HCT116 (cell line): ENCODE measurements around the gene BRD2.

Experiments
- ZNF274 ChIP-seq: fragments of 200-500 bp; sonication (Bioruptor generic); IDR thresholded peaks from 2 replicates; pipeline ENCODE4 v1.6.1; 2014; ENCODE audit warnings: mild to moderate bottlenecking, low read depth, low read length, inconsistent platforms
- TF ChIP-seq, protein P1 (sequence below), 3 experiments: fragments of 200-600 bp in 1 of 3; sonication (generic) in 1 of 3; IDR thresholded peaks in 2 of 3; conservative IDR thresholded peaks in 1 of 3; 2 replicates each; pipeline ENCODE4 v1.5.1; 2012 to 2017; ENCODE audit warnings: low read depth in 2 of 3, low read length in 2 of 3, antibody characterized with exemption in 1 of 3, borderline replicate concordance in 1 of 3, control low read depth in 1 of 3, mild to moderate bottlenecking in 1 of 3, mixed read lengths in 1 of 3, mixed run types in 1 of 3, moderate library complexity in 1 of 3; ENCODE audit not compliant: insufficient read depth in 1 of 3

DNA sequence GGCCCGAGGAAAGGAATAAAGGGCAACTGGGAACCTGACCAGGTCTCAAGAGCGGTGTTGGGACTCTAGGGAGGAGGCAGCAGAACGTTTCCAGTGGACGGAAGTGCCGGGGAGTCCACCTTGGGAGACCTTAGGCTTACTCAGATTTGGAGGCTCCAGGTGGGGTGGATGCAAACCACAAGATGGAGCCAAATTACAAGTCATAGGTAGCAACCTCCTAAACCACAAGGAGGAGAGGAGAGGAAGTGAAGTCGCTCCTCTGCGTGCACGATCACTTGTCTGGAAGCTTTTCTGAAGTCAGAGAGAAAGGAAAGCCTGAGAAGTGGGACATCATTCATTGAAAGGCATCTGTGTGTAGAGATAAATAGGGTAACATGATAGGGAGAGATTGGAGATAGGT is 31.7 kb downstream of the BRD2 start:
- TF ChIP-seq, protein P1, sequence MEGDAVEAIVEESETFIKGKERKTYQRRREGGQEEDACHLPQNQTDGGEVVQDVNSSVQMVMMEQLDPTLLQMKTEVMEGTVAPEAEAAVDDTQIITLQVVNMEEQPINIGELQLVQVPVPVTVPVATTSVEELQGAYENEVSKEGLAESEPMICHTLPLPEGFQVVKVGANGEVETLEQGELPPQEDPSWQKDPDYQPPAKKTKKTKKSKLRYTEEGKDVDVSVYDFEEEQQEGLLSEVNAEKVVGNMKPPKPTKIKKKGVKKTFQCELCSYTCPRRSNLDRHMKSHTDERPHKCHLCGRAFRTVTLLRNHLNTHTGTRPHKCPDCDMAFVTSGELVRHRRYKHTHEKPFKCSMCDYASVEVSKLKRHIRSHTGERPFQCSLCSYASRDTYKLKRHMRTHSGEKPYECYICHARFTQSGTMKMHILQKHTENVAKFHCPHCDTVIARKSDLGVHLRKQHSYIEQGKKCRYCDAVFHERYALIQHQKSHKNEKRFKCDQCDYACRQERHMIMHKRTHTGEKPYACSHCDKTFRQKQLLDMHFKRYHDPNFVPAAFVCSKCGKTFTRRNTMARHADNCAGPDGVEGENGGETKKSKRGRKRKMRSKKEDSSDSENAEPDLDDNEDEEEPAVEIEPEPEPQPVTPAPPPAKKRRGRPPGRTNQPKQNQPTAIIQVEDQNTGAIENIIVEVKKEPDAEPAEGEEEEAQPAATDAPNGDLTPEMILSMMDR (IDR thresholded peaks at IDR 0.05 in 2 of 3, conservative IDR thresholded peaks at IDR 0.05 in 1 of 3; ENCODE audit: borderline replicate concordance in 1 of 3, insufficient read depth in 1 of 3, low read depth in 2 of 3, low read length in 2 of 3), result peak; percentile 53 to 70 (median 63); a peak in 5 of 6 replicates
- TF ChIP-seq ZNF274, result no peak
